ENCODE data around the gene IGSF21. TPM values are rescaled to one million over a fixed set of nuclear protein-coding genes. Genes with fewer than 3 reads are reported as not detected.

Gene IGSF21
- polyA plus RNA-seq, 1 of the 3 experiments (the other 2 are of a cell fraction) = not detected

DNA sequence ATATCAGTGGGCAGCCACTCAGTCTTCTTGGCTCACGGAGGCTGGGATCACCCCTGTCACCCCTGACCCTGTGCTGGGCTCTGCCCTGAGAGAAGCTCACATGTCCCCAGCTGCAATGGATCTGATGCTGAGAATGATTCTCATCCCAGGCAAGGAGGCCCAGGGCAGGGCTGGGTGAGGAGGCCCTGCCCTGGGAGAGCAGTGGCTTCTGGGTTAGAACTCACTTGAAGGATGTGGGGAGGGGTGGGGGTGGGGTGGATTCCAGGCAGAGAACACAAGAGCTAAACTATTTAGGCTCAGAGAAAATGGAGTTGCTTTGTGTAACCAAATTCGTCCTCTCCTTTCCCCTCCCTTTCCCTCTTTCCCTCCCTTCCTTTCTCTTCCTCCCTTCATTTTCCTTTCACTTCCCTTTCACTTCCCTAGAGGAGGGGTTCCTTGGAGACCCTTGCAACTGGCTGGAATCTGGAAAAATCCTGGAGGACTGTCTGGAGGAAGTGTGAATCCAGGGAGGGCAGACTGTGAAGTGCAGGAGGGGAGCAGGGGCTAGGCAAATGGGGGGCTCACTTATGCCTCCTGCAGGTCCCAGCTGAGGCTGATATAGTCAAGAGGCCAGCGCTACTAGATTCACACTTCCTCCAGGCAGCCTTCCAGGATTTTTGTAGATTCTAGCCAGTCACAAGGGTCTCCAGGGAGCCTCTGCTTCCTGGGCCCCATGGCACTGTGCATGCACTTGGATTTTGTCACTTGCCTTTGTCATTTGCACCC, 47.0 kb downstream of the IGSF21 start:
- H3K79me2 ChIP-seq (ENCODE audit: insufficient read depth) = no peaks in the 10 kb centered on the region
- H3K4me1 ChIP-seq (ENCODE audit: control insufficient read depth in 1 of 2, insufficient read depth in 2 of 2, low read depth in 1 of 2, low read length in 1 of 2) = peaks cover 0 to under 1% of the 10 kb centered on the region in 2 experiments; a peak in 1 of 4 replicates
- no peak overlapping the region for H2AFZ ChIP-seq (ENCODE audit: low read depth)
- no peaks in the 10 kb centered on the region for H3K36me3 ChIP-seq (replicated peaks in 1 of 2; ENCODE audit: control insufficient read depth in 1 of 2, insufficient read depth in 2 of 2, low read length in 1 of 2)
- no peak overlapping the region for H3K27ac ChIP-seq (ENCODE audit: low read depth in 2 of 2, low read length in 1 of 2)
- H3F3A ChIP-seq (replicated peaks; ENCODE audit: insufficient read depth) = no peaks in the 10 kb centered on the region
- no peak overlapping the region for H3K9ac ChIP-seq
- H3K9me2 ChIP-seq = no peaks in the 10 kb centered on the region
- CTCF ChIA-PET = interaction anchor here (0.7 to 1.3 kb wide), 4 partner anchors 46 to 215 kb away, joined by 3 to 5 read pairs (median 4); no protein-coding TSS in a partner anchor
- no peak for DNase-seq
- no peaks in the 10 kb centered on the region for H3K9me3 ChIP-seq
- H4K20me1 ChIP-seq (ENCODE audit: insufficient read depth) = no peaks in the 10 kb centered on the region
- no peak overlapping the region for H3K4me3 ChIP-seq (ENCODE audit: low read depth in 2 of 2, low read length in 1 of 2)
- no peak for TF ChIP-seq MXI1 (IDR thresholded peaks at IDR 0.05; ENCODE audit: low read depth, low read length)
- no peaks in the 10 kb centered on the region for H3K27me3 ChIP-seq (ENCODE audit: insufficient read depth)
- WGBS (ENCODE audit: low lambda C conversion rate) = 16% methylated on average over 2 of the region's 3 CpGs
- POLR2A ChIA-PET = no interaction called here
- H3K4me2 ChIP-seq = no peak overlapping the region

DNA sequence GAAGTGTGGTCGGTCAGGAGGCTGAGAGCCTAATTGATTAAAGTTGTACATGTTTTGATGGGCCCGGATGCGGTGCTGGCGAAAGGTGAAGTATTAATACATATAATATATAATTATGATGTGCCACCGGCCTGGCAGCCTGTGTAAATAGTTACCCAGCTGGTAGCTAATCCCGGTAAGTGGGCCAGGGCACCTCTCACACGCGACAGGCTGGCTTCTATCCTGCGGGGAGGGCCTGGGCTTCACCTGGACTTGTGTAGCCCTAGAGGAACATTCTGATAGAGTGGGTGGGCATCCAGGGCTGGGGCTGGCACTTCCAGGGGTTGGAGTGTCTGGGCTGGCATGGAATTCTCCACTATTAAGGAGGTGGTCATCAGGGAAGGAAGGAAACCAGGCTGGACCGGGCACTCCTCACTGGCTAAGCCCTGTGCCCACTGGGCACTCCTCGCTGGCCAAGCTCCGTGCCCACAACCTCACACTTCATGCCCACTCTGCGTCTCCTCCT, 48.3 kb downstream of the IGSF21 start:
- H3K4me3 ChIP-seq (ENCODE audit: low read depth in 2 of 2, low read length in 1 of 2) = no peak overlapping the region
- H3K9me3 ChIP-seq = no peaks in the 10 kb centered on the region
- POLR2A ChIA-PET = no interaction called here
- H3K9ac ChIP-seq = no peak overlapping the region
- CTCF ChIA-PET = interaction anchor here (1.1 to 1.3 kb wide), 3 partner anchors 48 to 233 kb away, joined by 3 to 4 read pairs (median 3); no protein-coding TSS in a partner anchor
- no peaks in the 10 kb centered on the region for H3K79me2 ChIP-seq (ENCODE audit: insufficient read depth)
- H3K27ac ChIP-seq (ENCODE audit: low read depth in 2 of 2, low read length in 1 of 2) = no peak overlapping the region
- H2AFZ ChIP-seq (ENCODE audit: low read depth) = no peak overlapping the region
- H3K27me3 ChIP-seq (ENCODE audit: insufficient read depth) = no peaks in the 10 kb centered on the region
- H3K4me2 ChIP-seq = no peak overlapping the region
- no peaks in the 10 kb centered on the region for H4K20me1 ChIP-seq (ENCODE audit: insufficient read depth)
- H3K4me1 ChIP-seq (ENCODE audit: control insufficient read depth in 1 of 2, insufficient read depth in 2 of 2, low read depth in 1 of 2, low read length in 1 of 2) = no peaks in the 10 kb centered on the region; a peak in 1 of 4 replicates
- H3F3A ChIP-seq (replicated peaks; ENCODE audit: insufficient read depth) = no peaks in the 10 kb centered on the region
- WGBS (ENCODE audit: low lambda C conversion rate) = 68% methylated on average over 12 of the region's 13 CpGs
- H3K9me2 ChIP-seq = no peaks in the 10 kb centered on the region
- no peaks in the 10 kb centered on the region for H3K36me3 ChIP-seq (replicated peaks in 1 of 2; ENCODE audit: control insufficient read depth in 1 of 2, insufficient read depth in 2 of 2, low read length in 1 of 2)
- no peak for TF ChIP-seq RXRA (IDR thresholded peaks at IDR 0.05; ENCODE audit: borderline replicate concordance, low read depth)
- TF ChIP-seq POLR2AphosphoS5 (IDR thresholded peaks at IDR 0.05; ENCODE audit: low read depth, low read length) = no peak
- TF ChIP-seq SIN3A (IDR thresholded peaks at IDR 0.05; ENCODE audit: borderline replicate concordance, low read depth, low read length) = no peak
- no peak for TF ChIP-seq ELF1 (IDR thresholded peaks at IDR 0.05)
- no peak for TF ChIP-seq GATA2 (CRISPR knock-in tag; IDR thresholded peaks at IDR 0.05)
- TF ChIP-seq TCF12 (IDR thresholded peaks at IDR 0.05) = no peak
- TF ChIP-seq, protein P1, sequence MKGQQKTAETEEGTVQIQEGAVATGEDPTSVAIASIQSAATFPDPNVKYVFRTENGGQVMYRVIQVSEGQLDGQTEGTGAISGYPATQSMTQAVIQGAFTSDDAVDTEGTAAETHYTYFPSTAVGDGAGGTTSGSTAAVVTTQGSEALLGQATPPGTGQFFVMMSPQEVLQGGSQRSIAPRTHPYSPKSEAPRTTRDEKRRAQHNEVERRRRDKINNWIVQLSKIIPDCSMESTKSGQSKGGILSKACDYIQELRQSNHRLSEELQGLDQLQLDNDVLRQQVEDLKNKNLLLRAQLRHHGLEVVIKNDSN (IDR thresholded peaks at IDR 0.05; ENCODE audit: borderline replicate concordance, low read depth) = no peak
- no peak for TF ChIP-seq RAD21 (IDR thresholded peaks at IDR 0.05; ENCODE audit: low read length)
- TF ChIP-seq RFX5 (IDR thresholded peaks at IDR 0.05; ENCODE audit: low read length) = no peak
- no peak for TF ChIP-seq TAF1 (IDR thresholded peaks at IDR 0.05; ENCODE audit: borderline replicate concordance, low read depth, low read length)
- TF ChIP-seq, protein P2, sequence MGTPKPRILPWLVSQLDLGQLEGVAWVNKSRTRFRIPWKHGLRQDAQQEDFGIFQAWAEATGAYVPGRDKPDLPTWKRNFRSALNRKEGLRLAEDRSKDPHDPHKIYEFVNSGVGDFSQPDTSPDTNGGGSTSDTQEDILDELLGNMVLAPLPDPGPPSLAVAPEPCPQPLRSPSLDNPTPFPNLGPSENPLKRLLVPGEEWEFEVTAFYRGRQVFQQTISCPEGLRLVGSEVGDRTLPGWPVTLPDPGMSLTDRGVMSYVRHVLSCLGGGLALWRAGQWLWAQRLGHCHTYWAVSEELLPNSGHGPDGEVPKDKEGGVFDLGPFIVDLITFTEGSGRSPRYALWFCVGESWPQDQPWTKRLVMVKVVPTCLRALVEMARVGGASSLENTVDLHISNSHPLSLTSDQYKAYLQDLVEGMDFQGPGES (IDR thresholded peaks at IDR 0.05; ENCODE audit: low read depth, low read length) = no peak
- no peak for TF ChIP-seq FOXM1 (IDR thresholded peaks at IDR 0.05; ENCODE audit: low read depth)
- TF ChIP-seq RCOR1 (IDR thresholded peaks at IDR 0.05; ENCODE audit: low read length) = no peak
- TF ChIP-seq, protein P3, sequence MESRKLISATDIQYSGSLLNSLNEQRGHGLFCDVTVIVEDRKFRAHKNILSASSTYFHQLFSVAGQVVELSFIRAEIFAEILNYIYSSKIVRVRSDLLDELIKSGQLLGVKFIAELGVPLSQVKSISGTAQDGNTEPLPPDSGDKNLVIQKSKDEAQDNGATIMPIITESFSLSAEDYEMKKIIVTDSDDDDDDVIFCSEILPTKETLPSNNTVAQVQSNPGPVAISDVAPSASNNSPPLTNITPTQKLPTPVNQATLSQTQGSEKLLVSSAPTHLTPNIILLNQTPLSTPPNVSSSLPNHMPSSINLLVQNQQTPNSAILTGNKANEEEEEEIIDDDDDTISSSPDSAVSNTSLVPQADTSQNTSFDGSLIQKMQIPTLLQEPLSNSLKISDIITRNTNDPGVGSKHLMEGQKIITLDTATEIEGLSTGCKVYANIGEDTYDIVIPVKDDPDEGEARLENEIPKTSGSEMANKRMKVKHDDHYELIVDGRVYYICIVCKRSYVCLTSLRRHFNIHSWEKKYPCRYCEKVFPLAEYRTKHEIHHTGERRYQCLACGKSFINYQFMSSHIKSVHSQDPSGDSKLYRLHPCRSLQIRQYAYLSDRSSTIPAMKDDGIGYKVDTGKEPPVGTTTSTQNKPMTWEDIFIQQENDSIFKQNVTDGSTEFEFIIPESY (IDR thresholded peaks at IDR 0.05; ENCODE audit: borderline replicate concordance, low read depth) = no peak
- TF ChIP-seq, protein P4, sequence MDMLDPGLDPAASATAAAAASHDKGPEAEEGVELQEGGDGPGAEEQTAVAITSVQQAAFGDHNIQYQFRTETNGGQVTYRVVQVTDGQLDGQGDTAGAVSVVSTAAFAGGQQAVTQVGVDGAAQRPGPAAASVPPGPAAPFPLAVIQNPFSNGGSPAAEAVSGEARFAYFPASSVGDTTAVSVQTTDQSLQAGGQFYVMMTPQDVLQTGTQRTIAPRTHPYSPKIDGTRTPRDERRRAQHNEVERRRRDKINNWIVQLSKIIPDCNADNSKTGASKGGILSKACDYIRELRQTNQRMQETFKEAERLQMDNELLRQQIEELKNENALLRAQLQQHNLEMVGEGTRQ (IDR thresholded peaks at IDR 0.05; ENCODE audit: borderline replicate concordance, low read depth, low read length) = no peak
- no peak for TF ChIP-seq EZH2phosphoT487 (IDR thresholded peaks at IDR 0.05; ENCODE audit: borderline replicate concordance, low read depth)
- DNase-seq = no peak
